SIG-M5 treated with dmso at 0.1 percent for 504 hours (cell line): ENCODE data around the gene C6orf52.

ENCODE experiments used
- DNase-seq: peaks from one replicate; lab custom pipeline; 2025; ENCODE audit not compliant: unreplicated experiment; lab: John Stamatoyannopoulos, UW

C6orf52 gene

DNA sequence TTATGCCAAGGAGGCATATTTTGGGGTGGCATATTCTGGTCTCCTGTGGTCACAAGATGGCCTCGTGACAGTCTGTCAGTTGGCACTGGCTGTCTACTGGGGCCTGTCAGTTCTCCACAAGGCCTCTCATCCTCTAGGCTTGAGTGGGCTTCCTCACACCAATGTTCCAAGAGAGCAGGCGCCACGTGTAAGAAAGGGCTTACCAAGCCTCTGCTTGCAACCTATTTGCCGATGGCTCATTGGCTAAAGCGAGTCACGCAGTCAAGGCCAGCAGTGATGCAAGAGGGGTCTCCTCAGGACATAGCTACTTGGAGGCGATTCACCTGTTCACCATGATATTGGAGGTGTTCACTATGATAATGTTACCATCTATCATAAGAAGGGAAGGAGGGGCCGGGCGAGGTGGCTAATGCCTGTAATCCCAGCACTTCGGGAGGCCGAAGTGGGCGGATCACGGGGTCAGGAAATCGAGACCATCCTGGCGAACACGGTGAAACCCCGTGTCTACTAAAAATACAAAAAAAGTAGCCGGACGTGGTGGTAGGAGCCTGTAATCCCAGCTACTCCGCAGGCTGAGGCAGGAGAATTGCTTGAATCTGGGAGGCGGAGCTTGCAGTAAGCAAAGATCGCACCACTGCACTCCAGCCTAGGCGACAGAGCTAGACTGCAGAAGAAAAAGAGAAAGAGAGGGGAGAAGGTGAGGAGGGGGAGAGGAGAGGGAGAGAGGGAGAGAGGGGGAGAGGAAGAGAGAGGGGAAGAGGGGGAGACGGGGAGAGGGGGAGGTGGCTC is 35.3 kb downstream of the C6orf52 start:
- no peak for DNase-seq

DNA sequence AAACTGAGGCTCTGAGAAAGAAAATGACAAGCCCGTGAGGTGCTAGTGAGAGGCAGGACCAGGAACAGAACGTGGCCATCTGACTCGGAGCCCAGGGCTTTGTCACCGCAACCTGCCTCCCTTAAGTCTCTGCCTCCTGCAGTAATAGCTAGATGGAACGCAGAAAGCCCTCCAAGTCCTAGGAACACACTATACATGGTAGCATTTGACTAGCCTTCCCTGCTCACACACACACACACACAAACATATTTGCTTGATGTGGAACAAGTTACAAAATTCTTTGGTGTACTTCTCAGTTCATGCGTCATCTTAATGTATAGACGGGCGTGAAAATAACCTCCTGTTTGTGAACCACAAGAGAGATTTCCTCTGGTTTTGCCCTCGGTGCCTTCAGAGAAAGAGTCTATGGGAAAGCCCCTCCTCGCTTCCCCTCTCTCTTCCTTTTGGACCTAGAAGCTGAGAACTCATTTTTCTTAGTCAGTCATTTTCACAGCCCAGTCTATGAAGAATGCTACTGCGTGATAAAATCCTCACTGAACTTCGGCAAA is 38.8 kb downstream of the C6orf52 start:
- DNase-seq: no peak

DNA sequence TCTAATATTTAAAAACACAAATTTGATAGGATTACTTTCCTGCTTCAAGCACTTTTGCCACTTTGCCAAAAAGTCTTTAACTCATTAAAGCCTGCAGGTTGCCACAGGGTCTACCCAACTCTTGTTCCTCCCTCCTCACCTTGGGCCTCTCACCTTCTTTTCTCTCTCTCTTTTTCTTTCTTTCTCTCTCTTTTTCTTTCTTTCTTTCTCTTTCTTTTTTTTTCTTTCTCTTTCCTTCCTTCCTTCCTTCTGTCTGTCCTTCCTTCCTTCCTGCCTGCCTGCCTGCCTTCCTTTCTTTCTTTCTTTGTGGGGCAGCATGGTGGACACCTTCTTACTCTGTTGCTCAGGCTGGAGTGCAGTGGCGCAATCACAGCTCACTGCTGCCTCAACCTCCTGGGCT is 50.2 kb downstream of the C6orf52 start:
- DNase-seq: no peak

DNA sequence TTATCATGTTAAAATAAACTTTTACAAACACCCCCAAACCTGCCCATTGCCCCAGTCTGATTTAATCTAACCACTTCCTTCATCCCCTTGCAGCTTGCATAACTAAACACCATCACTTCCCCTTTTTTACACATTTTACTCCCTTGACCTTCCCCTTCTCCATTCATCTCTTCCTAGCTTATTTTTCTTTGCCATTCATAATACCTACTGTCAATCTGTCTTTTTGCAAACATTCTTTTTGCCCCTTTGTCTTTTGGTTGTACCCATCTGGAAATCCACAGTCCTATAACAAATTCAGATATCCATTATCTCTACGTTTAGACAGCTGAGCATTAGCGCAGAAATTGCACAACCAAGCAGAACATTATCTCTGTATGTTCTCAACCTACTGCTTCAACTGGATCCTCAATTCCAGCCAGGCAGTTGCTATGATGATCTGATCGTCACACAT is 51.2 kb downstream of the C6orf52 start:
- DNase-seq: peak; percentile 90

DNA sequence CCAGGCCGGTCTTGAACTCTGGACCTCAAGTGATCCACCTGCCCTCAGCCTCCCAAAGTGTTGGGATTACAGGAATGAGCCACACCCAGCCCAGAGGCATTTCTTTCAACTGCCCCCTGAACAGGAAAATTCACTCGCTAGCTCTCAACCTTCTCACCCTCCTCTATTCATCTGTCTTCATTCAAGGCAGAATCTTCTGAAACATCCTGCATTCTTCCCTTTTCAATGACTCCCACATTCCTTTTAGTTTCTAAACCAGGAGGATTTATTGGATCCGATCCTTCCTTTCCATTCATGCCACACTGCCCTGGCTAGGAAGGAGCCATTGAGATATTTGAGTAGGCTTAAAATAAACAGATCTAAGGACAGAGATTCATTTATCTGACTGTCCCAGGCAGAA is 52.9 kb downstream of the C6orf52 start:
- no peak for DNase-seq

DNA sequence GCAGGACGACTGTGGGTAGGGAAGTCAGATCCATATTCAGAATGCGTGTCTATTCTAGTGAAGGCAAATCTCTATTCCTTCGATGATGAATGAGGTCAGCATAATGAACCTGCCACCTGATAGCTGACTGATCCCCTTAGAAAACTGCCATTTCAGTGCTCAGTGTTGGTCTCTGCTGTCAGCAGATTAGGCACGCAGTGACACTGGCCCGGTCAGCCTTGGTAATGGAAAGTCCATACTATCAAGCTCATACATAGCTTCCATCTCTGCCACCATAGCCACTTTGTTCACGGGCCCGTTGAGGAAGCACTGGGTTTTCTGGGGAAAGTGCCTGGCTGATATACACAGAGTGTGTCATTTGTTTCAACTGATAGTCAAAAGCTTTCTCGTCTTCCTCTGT is 54.0 kb downstream of the C6orf52 start:
- no peak for DNase-seq

DNA sequence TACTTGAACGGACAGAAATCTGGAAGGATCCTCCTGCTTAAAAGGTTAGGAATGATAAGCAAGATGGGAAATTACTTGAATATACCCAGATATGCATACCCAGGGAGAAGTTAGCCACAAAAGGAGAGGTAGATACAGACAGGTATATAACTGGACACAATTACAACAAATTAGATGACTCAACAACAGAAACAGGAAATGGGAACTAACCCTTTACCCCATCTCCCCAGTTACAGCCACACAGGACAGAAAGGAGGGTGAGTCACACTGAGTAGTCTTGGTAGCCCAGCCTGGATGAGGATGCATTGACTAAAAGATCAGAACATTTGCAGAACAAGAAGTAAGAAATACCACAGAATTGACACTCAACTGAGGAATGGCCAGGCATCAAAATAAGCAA is 61.2 kb downstream of the C6orf52 start:
- DNase-seq: peak; percentile 96

DNA sequence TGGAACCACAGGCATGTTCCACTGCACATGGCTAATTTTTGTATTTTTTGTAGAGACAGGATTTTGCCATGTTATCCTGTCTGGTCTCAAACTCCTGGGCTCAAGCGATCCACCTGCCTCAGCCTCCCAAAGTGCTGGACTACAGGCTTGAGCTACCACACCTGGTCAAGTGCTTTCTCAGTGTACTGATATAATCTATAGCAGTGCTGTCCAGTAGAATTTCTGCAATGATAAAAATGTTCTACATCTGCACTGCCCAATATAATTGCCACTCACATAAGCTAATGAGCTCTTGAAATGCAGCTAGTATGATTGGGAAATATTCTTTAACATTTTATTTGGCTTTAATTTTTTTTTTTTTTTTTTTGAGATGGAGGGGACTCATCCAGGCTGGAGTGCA is 64.2 kb downstream of the C6orf52 start:
- DNase-seq: no peak

DNA sequence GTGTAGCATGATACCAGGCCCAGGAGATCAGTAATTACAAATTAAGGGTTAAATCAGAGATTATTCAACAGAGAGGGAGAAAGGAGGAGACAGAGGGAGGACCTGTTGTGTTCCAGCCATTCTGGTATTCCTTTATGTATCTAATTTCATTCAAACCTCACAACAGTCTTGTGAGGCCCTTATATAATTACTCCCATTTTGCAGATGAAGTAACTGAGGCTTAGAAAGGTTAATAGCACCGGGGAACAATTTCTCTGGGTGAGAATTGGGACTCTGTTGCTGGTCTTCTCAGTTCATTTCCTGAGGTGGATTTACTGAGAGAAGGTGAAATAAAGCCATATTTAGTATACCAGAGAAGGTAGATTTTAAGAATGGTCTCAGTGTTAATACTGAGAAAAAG is 66.6 kb downstream of the C6orf52 start:
- DNase-seq: no peak

DNA sequence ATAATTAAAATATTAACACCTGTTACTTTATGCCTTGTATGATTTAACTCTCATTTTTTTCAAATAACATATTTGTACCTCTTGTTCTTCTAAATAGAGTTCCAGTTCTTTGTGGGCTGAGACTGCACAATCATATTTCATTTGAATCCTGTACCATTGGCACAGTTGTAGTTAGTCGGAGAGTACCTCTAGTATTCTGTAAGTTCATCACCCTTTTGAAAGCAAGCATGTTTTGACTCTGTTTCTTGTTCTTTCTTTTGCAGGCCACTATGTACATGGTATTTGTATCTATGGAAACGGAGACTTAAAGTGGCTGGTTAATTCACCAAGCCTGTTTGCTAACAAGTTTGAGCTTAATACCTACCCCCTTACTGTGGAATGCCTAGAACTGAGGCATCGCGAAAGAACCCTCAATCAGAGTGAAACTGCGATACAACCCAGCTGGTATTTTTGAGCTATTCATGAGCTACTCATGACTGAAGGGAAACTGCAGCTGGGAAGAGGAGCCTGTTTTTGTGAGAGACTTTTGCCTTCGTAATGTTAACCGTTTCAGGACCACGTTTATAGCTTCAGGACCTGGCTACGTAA is 68.2 kb downstream of the C6orf52 start:
- no peak for DNase-seq

DNA sequence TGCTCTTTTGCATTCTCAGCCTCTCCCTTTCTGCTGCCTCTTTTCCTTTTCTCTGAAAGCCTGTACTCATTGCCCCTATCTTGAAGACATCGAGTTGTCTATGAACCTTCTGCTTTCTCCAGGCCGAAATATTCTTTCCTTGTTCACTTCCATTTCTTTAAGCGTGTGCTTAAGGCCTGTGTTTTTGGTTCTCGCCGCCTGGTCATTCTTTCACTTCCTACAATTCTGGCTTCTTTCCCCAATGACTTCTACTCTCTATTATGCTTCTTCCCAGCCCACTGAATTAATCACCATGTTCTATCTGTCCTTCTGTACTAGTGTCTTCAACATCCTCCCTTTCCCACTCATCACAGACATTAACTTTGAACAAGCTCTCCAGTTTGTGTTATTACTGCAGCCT is 69.6 kb downstream of the C6orf52 start:
- no peak for DNase-seq

DNA sequence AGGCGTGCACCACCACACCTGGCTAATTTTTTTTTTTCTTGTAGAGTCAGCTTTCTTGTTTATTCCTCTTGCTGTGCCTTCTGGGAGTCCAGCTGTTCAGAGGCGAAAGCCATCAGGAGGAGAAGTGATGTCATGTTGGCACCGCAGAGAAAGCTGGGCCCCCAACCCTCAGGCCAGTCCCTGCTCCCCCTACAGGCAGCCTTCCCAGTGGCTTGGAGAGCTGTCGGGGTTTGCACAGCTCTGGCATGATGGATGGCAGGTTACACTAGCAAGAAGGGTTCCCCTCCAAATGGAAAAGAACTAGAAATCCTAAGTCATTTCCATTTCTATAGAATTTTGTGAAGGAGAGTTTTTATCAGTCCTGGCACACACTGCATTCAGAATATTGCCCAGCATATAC is 72.6 kb downstream of the C6orf52 start:
- DNase-seq: no peak
